Right atrium auricular region (tissue), 2 donors: Measurements from ENCODE around the gene CLPSL1. TPM values are rescaled to one million over a fixed set of nuclear protein-coding genes. Genes with fewer than 3 reads are reported as not detected.

Experiments used
- DNase-seq: peaks from one replicate; pipeline ENCODE4 v3.0.0-alpha.2; 2019; ENCODE audit warnings: low spot score
- H3K27ac ChIP-seq, 2 donors: fragments of 200-600 bp; sonication (generic); 1 replicate in 1 of 2; 2 replicates in 1 of 2; pipeline ENCODE4 v1.5.1; 2016 to 2019
- H3K27me3 ChIP-seq, 2 donors: fragments of 200-600 bp; sonication (generic); one replicate each; pipeline versions ENCODE4 v1.5.1 to v1.6.0; 2017 to 2019
- H3K36me3 ChIP-seq: fragments of 200-600 bp; sonication (generic); one replicate; pipeline ENCODE4 v1.5.1; 2016
- H3K4me1 ChIP-seq, 2 donors: fragments of 200-600 bp; sonication (generic); one replicate each; pipeline versions ENCODE4 v1.5.1 to v1.6.0; 2017 to 2019
- H3K4me3 ChIP-seq, 2 donors: fragments of 200-600 bp; sonication (generic); 1 replicate in 1 of 2; 2 replicates in 1 of 2; pipeline ENCODE4 v1.5.1; 2017 to 2019; ENCODE audit warnings: mild to moderate bottlenecking in 1 of 2, moderate library complexity in 1 of 2
- H3K9me3 ChIP-seq, 2 donors: fragments of 200-600 bp; sonication (generic); one replicate each; pipeline ENCODE4 v1.5.1; 2019
- CTCF ChIP-seq, 2 donors: fragments of 200-600 bp; sonication (generic); IDR thresholded peaks; one replicate each; pipeline ENCODE4 v1.5.1; 2019; ENCODE audit warnings: antibody characterized with exemption in 2 of 2
- total RNA-seq, 2 donors: library from RNA; depleted of rRNA; stranded (reverse); fragments of >200 nt; gene quantifications; one replicate each; pipeline ENCODE4 v1.1.0, GENCODE V29; 2016

CLPSL1 gene
- total RNA-seq, 2 donors from 2014 or later: not detected

GRCh38 chr6:35817515-35817914 is 36.7 kb downstream of the CLPSL1 start:
- no peak overlapping the region for H3K4me3 ChIP-seq
- no peaks in the 10 kb centered on the region for H3K27me3 ChIP-seq
- DNase-seq: no peak
- H3K36me3 ChIP-seq: no peaks in the 10 kb centered on the region
- peaks cover 0 to 19% of the 10 kb centered on the region in 2 donors for H3K9me3 ChIP-seq
- no peaks in the 10 kb centered on the region for H3K4me1 ChIP-seq
- no peak for TF ChIP-seq CTCF (IDR thresholded peaks at IDR 0.05)
- H3K27ac ChIP-seq: no peak overlapping the region

- TF ChIP-seq CTCF (IDR thresholded peaks at IDR 0.05): no peak
- DNase-seq: no peak
Measured at GRCh38 chr6:35823601-35824000, 42.8 kb downstream of the CLPSL1 start.

GRCh38 chr6:35824552-35825192 is 43.9 kb downstream of the CLPSL1 start:
- TF ChIP-seq CTCF (IDR thresholded peaks at IDR 0.05): no peak
- H3K27me3 ChIP-seq: no peaks in the 10 kb centered on the region
- H3K4me3 ChIP-seq: no peak overlapping the region
- H3K4me1 ChIP-seq: no peaks in the 10 kb centered on the region
- H3K27ac ChIP-seq: no peak overlapping the region
- DNase-seq: no peak
- H3K9me3 ChIP-seq: no peaks in the 10 kb centered on the region
- no peaks in the 10 kb centered on the region for H3K36me3 ChIP-seq

More at GRCh38 chr6:35823601-35824000, 42.8 kb downstream of the CLPSL1 start:
- Histone ChIP-seq H3K27me3 (no peaks in the 10 kb centered on the region), H3K9me3 (no peaks in the 10 kb centered on the region), H3K27ac (no peak overlapping the region), H3K4me3 (no peak overlapping the region), H3K4me1 (no peaks in the 10 kb centered on the region), H3K36me3 (no peaks in the 10 kb centered on the region)

GRCh38 chr6:35829306-35829705 is 48.5 kb downstream of the CLPSL1 start:
- no peak for DNase-seq
- H3K4me1 ChIP-seq: no peaks in the 10 kb centered on the region
- no peaks in the 10 kb centered on the region for H3K27me3 ChIP-seq
- no peaks in the 10 kb centered on the region for H3K9me3 ChIP-seq
- H3K27ac ChIP-seq: no peak overlapping the region
- no peak for TF ChIP-seq CTCF (IDR thresholded peaks at IDR 0.05)
- H3K36me3 ChIP-seq: no peaks in the 10 kb centered on the region
- no peak overlapping the region for H3K4me3 ChIP-seq

- no peak for TF ChIP-seq CTCF (IDR thresholded peaks at IDR 0.05)
- no peaks in the 10 kb centered on the region for H3K4me1 ChIP-seq
- no peak for DNase-seq
Measured at GRCh38 chr6:35831257-35832007, 50.6 kb downstream of the CLPSL1 start.

More at GRCh38 chr6:35831257-35832007, 50.6 kb downstream of the CLPSL1 start:
- no peaks in the 10 kb centered on the region for H3K36me3 ChIP-seq
- no peaks in the 10 kb centered on the region for H3K27me3 ChIP-seq
- H3K27ac ChIP-seq: no peak overlapping the region
- H3K4me3 ChIP-seq: no peak overlapping the region
- H3K9me3 ChIP-seq: no peaks in the 10 kb centered on the region
